ENCODE measurements around the gene FGF21. TPM values are rescaled to one million over a fixed set of nuclear protein-coding genes. Genes with fewer than 3 reads are reported as not detected.

Gene FGF21
- total RNA-seq, 4 donors from 2014 or later, result not detected

GRCh38 chr19:48731452-48731851 lies 23.9 kb upstream of the FGF21 start:
- no peak overlapping the region for H3K4me3 ChIP-seq
- H3K27ac ChIP-seq (replicated peaks in 1 of 4), result no peak overlapping the region
- TF ChIP-seq POLR2A (IDR thresholded peaks at IDR 0.05; ENCODE audit: low read depth) (no peak), POLR2AphosphoS5 (IDR thresholded peaks at IDR 0.05) (no peak), EP300 (IDR thresholded peaks at IDR 0.05) (no peak), CTCF (IDR thresholded peaks at IDR 0.05) (no peak)
- H3K4me1 ChIP-seq, result peaks cover 0 to 18% (median 5%) of the 10 kb centered on the region in 4 donors
- DNase-seq (ENCODE audit: extremely low spot score), result no peak
- no peaks in the 10 kb centered on the region for H3K9me3 ChIP-seq
- intact Hi-C loops (cut with DNase I), result no loop called here
- H3K27me3 ChIP-seq, result peaks cover 0 to 37% (median 2%) of the 10 kb centered on the region in 4 donors
- 94% methylated on average over 4 of the region's 4 CpGs for WGBS
- H3K36me3 ChIP-seq, result peaks cover 0 to 82% (median 1%) of the 10 kb centered on the region in 4 donors

GRCh38 chr19:48734625-48735024 lies 20.7 kb upstream of the FGF21 start:
- no peak overlapping the region for H3K4me3 ChIP-seq
- no peaks in the 10 kb centered on the region for H3K9me3 ChIP-seq
- H3K4me1 ChIP-seq, result peaks cover 6 to 22% (median 17%) of the 10 kb centered on the region in 4 donors
- H3K27ac ChIP-seq (replicated peaks in 1 of 4), result no peak overlapping the region
- H3K36me3 ChIP-seq, result peaks cover 0 to 60% (median 1%) of the 10 kb centered on the region in 4 donors
- intact Hi-C loops (cut with DNase I), result no loop called here
- TF ChIP-seq POLR2AphosphoS5 (IDR thresholded peaks at IDR 0.05) (no peak), POLR2A (IDR thresholded peaks at IDR 0.05; ENCODE audit: low read depth) (no peak), CTCF (IDR thresholded peaks at IDR 0.05) (no peak), EP300 (IDR thresholded peaks at IDR 0.05) (no peak)
- WGBS, result 95% methylated on average over 9 of the region's 9 CpGs
- DNase-seq (ENCODE audit: extremely low spot score), result no peak
- H3K27me3 ChIP-seq, result peaks cover 0 to 24% (median 2%) of the 10 kb centered on the region in 4 donors

- intact Hi-C loops (cut with DNase I), result no loop called here
- Histone ChIP-seq H3K27me3 (peaks cover 0 to 19% (median 2%) of the 10 kb centered on the region in 4 donors), H3K4me3 (no peak overlapping the region), H3K9me3 (no peaks in the 10 kb centered on the region), H3K36me3 (peaks cover 0 to 55% (median 1%) of the 10 kb centered on the region in 4 donors), H3K4me1 (peaks cover 6 to 27% (median 22%) of the 10 kb centered on the region in 4 donors), H3K27ac (replicated peaks in 1 of 4) (no peak overlapping the region)
- DNase-seq (ENCODE audit: extremely low spot score), result no peak
- TF ChIP-seq CTCF (IDR thresholded peaks at IDR 0.05) (no peak), EP300 (IDR thresholded peaks at IDR 0.05) (no peak), POLR2AphosphoS5 (IDR thresholded peaks at IDR 0.05) (no peak), POLR2A (IDR thresholded peaks at IDR 0.05; ENCODE audit: low read depth) (no peak)
- 53% methylated on average over 29 of the region's 38 CpGs for WGBS
These were observed 20.2 kb upstream of the FGF21 start for GRCh38 chr19:48735031-48735615.

GRCh38 chr19:48737360-48737998 lies 17.8 kb upstream of the FGF21 start:
- DNase-seq (ENCODE audit: extremely low spot score), result no peak
- Histone ChIP-seq H3K4me3 (peak overlapping the region in 2 of 4 donors; percentile 67 to 77), H3K27me3 (peaks cover 0 to 12% (median 2%) of the 10 kb centered on the region in 4 donors), H3K4me1 (peaks cover 6 to 39% (median 35%) of the 10 kb centered on the region in 4 donors), H3K9me3 (no peaks in the 10 kb centered on the region), H3K36me3 (peaks cover 0 to 36% (median 1%) of the 10 kb centered on the region in 4 donors), H3K27ac (replicated peaks in 1 of 4) (no peak overlapping the region)
- no peak for TF ChIP-seq POLR2AphosphoS5 (IDR thresholded peaks at IDR 0.05)
- no peak for TF ChIP-seq POLR2A (IDR thresholded peaks at IDR 0.05; ENCODE audit: low read depth)
- TF ChIP-seq EP300 (IDR thresholded peaks at IDR 0.05), result no peak
- no peak for TF ChIP-seq CTCF (IDR thresholded peaks at IDR 0.05)
- 57% methylated on average over 22 of the region's 22 CpGs for WGBS
- intact Hi-C loops (cut with DNase I), result no loop called here

All from esophagus muscularis mucosa (tissue), 4 donors.